Loucy (cell line): ENCODE measurements around the gene EMP1.

Experiments
- CTCF ChIP-seq: fragments of 200-600 bp; sonication (generic); conservative IDR thresholded peaks from 2 replicates; pipeline ENCODE4 v1.5.1; 2014; ENCODE audit warnings: mild to moderate bottlenecking, antibody characterized with exemption, low read length
- EZH2phosphoT487 ChIP-seq: fragments of 200-600 bp; IDR thresholded peaks from 2 replicates; pipeline ENCODE4 v1.6.1; 2018; ENCODE audit warnings: antibody characterized with exemption, mild to moderate bottlenecking, moderate library complexity, borderline replicate concordance

DNA sequence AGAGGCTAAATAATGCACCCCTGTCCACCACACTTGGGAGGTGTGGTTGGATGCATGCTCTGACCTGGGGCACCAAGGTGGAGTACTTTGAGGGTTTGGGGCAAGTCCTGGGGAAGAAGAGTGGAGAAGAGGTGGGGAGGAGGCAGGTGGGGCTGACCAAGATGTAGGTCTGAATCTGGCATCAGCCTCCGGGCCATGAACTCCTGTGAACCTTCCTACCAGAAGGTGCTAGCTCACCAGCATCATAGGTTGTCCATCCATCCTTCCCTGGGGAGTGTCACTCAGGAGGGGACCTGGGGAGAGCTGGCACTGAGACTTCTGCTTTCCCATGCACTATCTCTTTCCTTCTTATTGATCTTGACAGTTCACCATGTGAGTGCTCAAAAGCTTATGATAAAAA, 13.6 kb upstream of the EMP1 start:
- TF ChIP-seq CTCF (no peak), EZH2phosphoT487 (no peak)
